Mesothelial cell of epicardium (in vitro differentiated cells): ENCODE data around the gene QSOX1. TPM values are rescaled to one million over a fixed set of nuclear protein-coding genes. Genes with fewer than 3 reads are reported as not detected.

Experiments
- DNase-seq, 2 experiments: peaks; one replicate each; pipeline ENCODE4 v3.0.0; 2021; ENCODE audit warnings: low spot score in 2 of 2; ENCODE audit not compliant: unreplicated experiment in 2 of 2
- H3K27ac Mint-ChIP-seq: 2 replicates; pipeline ENCODE4 v1.8.0; 2021; ENCODE audit warnings: mixed read lengths
- H3K27me3 Mint-ChIP-seq: 2 replicates; pipeline ENCODE4 v1.8.0; 2021; ENCODE audit warnings: low read depth, mixed read lengths
- H3K36me3 Mint-ChIP-seq: 2 replicates; pipeline ENCODE4 v1.8.0; 2021; ENCODE audit warnings: mixed read lengths
- H3K4me1 Mint-ChIP-seq: 2 replicates; pipeline ENCODE4 v1.8.0; 2021; ENCODE audit warnings: mixed read lengths
- H3K4me3 Mint-ChIP-seq: 2 replicates; pipeline ENCODE4 v1.8.0; 2021; ENCODE audit warnings: mild to moderate bottlenecking, moderate library complexity, mixed read lengths
- H3K9me3 Mint-ChIP-seq: 2 replicates; pipeline ENCODE4 v1.8.0; 2021; ENCODE audit warnings: mixed read lengths
- CTCF ChIP-seq: fragments of 200-600 bp; sonication (generic); IDR thresholded peaks from one replicate; pipeline ENCODE4 v1.5.0; 2021; ENCODE audit warnings: antibody characterized with exemption; ENCODE audit not compliant: unreplicated experiment
- total RNA-seq: library from RNA; stranded (reverse); gene quantifications from 3 replicates; pipeline ENCODE4 v1.2.1, GENCODE V29; 2021

QSOX1 gene
- total RNA-seq, 1 donor from 2014 or later, result 70.6 TPM

DNA sequence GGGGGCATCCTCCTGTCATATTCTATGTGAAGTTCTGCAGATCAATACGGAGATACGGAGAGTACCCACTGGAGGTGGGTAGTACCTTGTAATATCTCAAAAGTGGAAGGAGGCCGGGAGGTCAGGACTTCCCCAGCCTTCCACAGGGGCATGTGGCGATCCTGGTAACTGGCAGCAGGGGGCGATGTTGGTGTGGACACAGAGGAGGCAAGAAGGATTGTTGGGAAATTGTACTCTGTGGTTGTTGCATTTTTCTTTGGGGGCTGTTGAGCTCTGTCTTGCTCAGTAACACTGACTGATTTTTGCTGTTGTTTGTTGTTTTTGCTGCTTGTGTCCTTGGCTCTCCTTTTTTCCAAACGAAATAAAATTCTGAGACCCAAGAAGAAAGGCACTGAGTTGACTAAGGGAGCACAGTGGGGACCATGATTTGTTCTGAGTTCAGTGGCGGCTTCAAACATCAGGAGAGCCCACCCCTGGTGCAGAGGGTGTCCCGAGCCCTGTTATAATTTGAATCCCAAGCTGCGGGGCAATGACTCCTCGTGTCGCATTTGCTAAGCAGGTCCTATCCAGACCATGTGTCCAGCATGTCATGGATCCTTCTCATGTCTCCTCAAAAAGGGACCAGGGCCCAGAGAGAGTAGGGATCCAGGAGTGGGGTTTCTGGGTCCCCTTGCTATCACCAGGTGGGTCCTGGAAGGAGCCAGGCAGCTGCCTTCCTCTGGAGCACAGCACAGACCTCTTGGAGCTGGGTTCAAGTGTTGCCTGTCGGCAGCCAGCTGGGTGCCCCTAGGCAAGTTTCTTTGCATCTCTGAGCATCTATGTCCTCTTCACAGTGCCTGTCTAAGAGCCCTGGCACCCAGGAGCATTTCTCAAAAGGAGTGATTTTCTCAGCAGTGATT, 98.2 kb downstream of the QSOX1 start:
- DNase-seq, result peak in 1 of 2 experiments; percentile 69
- no peaks in the 10 kb centered on the region for H3K4me1 Mint-ChIP-seq
- H3K9me3 Mint-ChIP-seq, result no peaks in the 10 kb centered on the region
- no peak overlapping the region for H3K27ac Mint-ChIP-seq
- H3K4me3 Mint-ChIP-seq, result no peak overlapping the region
- peak; percentile 57 for TF ChIP-seq CTCF
- H3K27me3 Mint-ChIP-seq, result peaks cover 34% of the 10 kb centered on the region
- no peaks in the 10 kb centered on the region for H3K36me3 Mint-ChIP-seq

Other genes with a start within 250 kb of the QSOX1 start
- gene CEP350, start 200.1 kb upstream of the QSOX1 start, total RNA-seq, result 54.6 to 58.0 TPM (median 55.1 TPM) in 3 replicates
- 0.54 to 0.59 TPM (median 0.55 TPM) in 3 replicates for gene LHX4, start 75.4 kb downstream of the QSOX1 start, total RNA-seq